H1 (cell line): ENCODE data around the gene IL32. TPM values are rescaled to one million over a fixed set of nuclear protein-coding genes. Genes with fewer than 3 reads are reported as not detected.
"Not testable (repeated sequence)": the region's sequence is repeated elsewhere in the genome, so short reads cannot be mapped to it uniquely, and the experiment has no call there.

Experiments used
- CTCF ChIA-PET: fragments of 300-600 bp; sonication (Branson Sonifier 250); formaldehyde crosslinking; loops from one replicate; lab custom pipeline; 2021; ENCODE audit not compliant: partially characterized antibody; lab: Charles Lee
- POLR2A ChIA-PET: fragments of 300-600 bp; sonication (Branson Sonifier 250); formaldehyde crosslinking; loops from one replicate; lab custom pipeline; 2021; ENCODE audit warnings: inconsistent platforms; ENCODE audit not compliant: partially characterized antibody; lab: Charles Lee
- DNase-seq, 2 experiments: peaks; one replicate each; pipeline versions ENCODE4 v3.0.0 to v3.0.0-alpha.2; 2010 to 2022; ENCODE audit warnings: low spot score in 2 of 2, low read depth in 1 of 2, mixed read lengths in 1 of 2
- FAIRE-seq: peaks from 2 replicates; lab custom pipeline; 2011; peaks lifted over from hg19 to GRCh38; lab: Jason Lieb, UNC
- H2AFZ ChIP-seq: 2 replicates; pipeline ENCODE4 v1.8.1; 2012; ENCODE audit warnings: low read length, inconsistent platforms
- H2AK5ac ChIP-seq: 2 replicates; pipeline ENCODE4 v1.6.1; 2013; ENCODE audit warnings: low read depth, low read length
- H2BK120ac ChIP-seq: replicated peaks from 2 replicates; pipeline ENCODE3; 2013; ENCODE audit warnings: low read depth, low read length, inconsistent platforms
- H2BK12ac ChIP-seq: 2 replicates; pipeline ENCODE4 v1.6.1; 2013; ENCODE audit warnings: low read depth, low read length
- H2BK15ac ChIP-seq: 2 replicates; pipeline ENCODE4 v1.6.1; 2013; ENCODE audit warnings: low read length
- H2BK20ac ChIP-seq: 2 replicates; pipeline ENCODE4 v1.6.1; 2013; ENCODE audit warnings: low read length
- H2BK5ac ChIP-seq: 2 replicates; pipeline ENCODE4 v1.6.1; 2013; ENCODE audit warnings: low read depth, low read length
- H3K14ac ChIP-seq: 2 replicates; pipeline ENCODE4 v1.6.1; 2013; ENCODE audit warnings: inconsistent platforms; ENCODE audit not compliant: insufficient read length
- H3K18ac ChIP-seq: 2 replicates; pipeline ENCODE4 v1.6.1; 2013; ENCODE audit warnings: low read length; ENCODE audit errors: extremely low read depth
- H3K23ac ChIP-seq: 2 replicates; pipeline ENCODE4 v1.6.1; 2013; ENCODE audit warnings: inconsistent platforms; ENCODE audit not compliant: insufficient read length
- H3K23me2 ChIP-seq: 2 replicates; pipeline ENCODE4 v1.6.1; 2013; ENCODE audit warnings: low read depth, low read length
- H3K27ac ChIP-seq: 2 replicates; pipeline ENCODE4 v1.6.1; 2011; ENCODE audit warnings: low read depth, low read length, inconsistent platforms
- H3K27me3 ChIP-seq, 4 experiments: replicated peaks in 1 of 4; 1 replicate in 1 of 4; 2 replicates in 3 of 4; pipeline versions ENCODE4 v1.6.1 to v1.8.1; 2011 to 2013; ENCODE audit warnings: low read length in 3 of 4, mild to moderate bottlenecking in 3 of 4, inconsistent platforms in 2 of 4, mixed read lengths in 2 of 4, moderate library complexity in 1 of 4; ENCODE audit not compliant: control insufficient read depth in 3 of 4, insufficient read depth in 3 of 4; ENCODE audit errors: extremely low read depth in 1 of 4
- H3K36me3 ChIP-seq, 4 experiments: 2 replicates each; pipeline versions ENCODE4 v1.6.1 to v1.8.1; 2011 to 2013; ENCODE audit warnings: mild to moderate bottlenecking in 4 of 4, low read length in 3 of 4, moderate library complexity in 2 of 4, control low read depth in 1 of 4, inconsistent platforms in 1 of 4; ENCODE audit not compliant: insufficient read depth in 4 of 4, control insufficient read depth in 2 of 4
- H3K4ac ChIP-seq: replicated peaks from 2 replicates; pipeline ENCODE3; 2013; ENCODE audit warnings: low read length, low read depth, mixed read lengths, inconsistent platforms; ENCODE audit not compliant: insufficient read length
- H3K4me1 ChIP-seq, 4 experiments: replicated peaks in 1 of 4; 1 replicate in 1 of 4; 2 replicates in 3 of 4; pipeline versions ENCODE4 v1.6.1 to v1.8.1; 2011 to 2013; ENCODE audit warnings: low read length in 3 of 4, inconsistent platforms in 2 of 4, mixed read lengths in 1 of 4; ENCODE audit not compliant: insufficient read depth in 4 of 4, control insufficient read depth in 3 of 4
- H3K4me2 ChIP-seq, 2 experiments: 2 replicates each; pipeline versions ENCODE4 v1.6.1 to v1.8.1; 2011 to 2013; ENCODE audit warnings: low read depth in 2 of 2, low read length in 2 of 2, control low read depth in 1 of 2, inconsistent platforms in 1 of 2, mild to moderate bottlenecking in 1 of 2; ENCODE audit not compliant: insufficient read depth in 1 of 2
- H3K4me3 ChIP-seq, 4 experiments: fragments of 200-600, 300-600 bp in 1 of 4; sonication (generic), shearing (Covaris generic), sonication (Bioruptor Twin) in 1 of 4; 2 replicates each; pipeline versions ENCODE4 v1.5.1 to v1.8.1; 2011 to 2016; ENCODE audit warnings: low read length in 4 of 4, low read depth in 3 of 4, control low read depth in 2 of 4, inconsistent platforms in 2 of 4, mild to moderate bottlenecking in 2 of 4, mixed read lengths in 1 of 4, moderate library complexity in 1 of 4; ENCODE audit not compliant: insufficient read depth in 2 of 4; ENCODE audit errors: extremely low read depth in 1 of 4
- H3K56ac ChIP-seq: replicated peaks from 2 replicates; pipeline ENCODE3; 2013; ENCODE audit warnings: low read depth, mild to moderate bottlenecking, mixed read lengths, low read length, inconsistent platforms; ENCODE audit not compliant: insufficient read length
- H3K79me1 ChIP-seq: 2 replicates; pipeline ENCODE4 v1.6.1; 2013; ENCODE audit warnings: low read depth, low read length, control low read depth
- H3K79me2 ChIP-seq, 2 experiments: 2 replicates each; pipeline versions ENCODE4 v1.6.1 to v1.8.1; 2012 to 2013; ENCODE audit warnings: low read length in 2 of 2, mild to moderate bottlenecking in 2 of 2, inconsistent platforms in 1 of 2; ENCODE audit not compliant: insufficient read depth in 2 of 2, control insufficient read depth in 1 of 2
- H3K9ac ChIP-seq, 4 experiments: replicated peaks in 1 of 4; 1 replicate in 1 of 4; 2 replicates in 3 of 4; pipeline versions ENCODE4 v1.6.1 to v1.8.1; 2011 to 2013; ENCODE audit warnings: low read depth in 3 of 4, low read length in 3 of 4, control low read depth in 2 of 4, mild to moderate bottlenecking in 2 of 4, moderate library complexity in 2 of 4, inconsistent platforms in 1 of 4; ENCODE audit errors: extremely low read depth in 1 of 4
- H3K9me3 ChIP-seq, 2 experiments: 2 replicates each; pipeline versions ENCODE4 v1.6.1 to v1.8.1; 2012 to 2013; ENCODE audit warnings: mild to moderate bottlenecking in 2 of 2, moderate library complexity in 2 of 2, control low read depth in 1 of 2, inconsistent platforms in 1 of 2, low read depth in 1 of 2, low read length in 1 of 2, mixed read lengths in 1 of 2; ENCODE audit not compliant: insufficient read depth in 2 of 2
- H4K20me1 ChIP-seq, 2 experiments: replicated peaks in 1 of 2; 2 replicates each; pipeline versions ENCODE3 to v1.8.1; 2011 to 2013; ENCODE audit warnings: inconsistent platforms in 2 of 2, low read length in 2 of 2, mild to moderate bottlenecking in 1 of 2; ENCODE audit not compliant: insufficient read depth in 2 of 2, control insufficient read depth in 1 of 2
- H4K5ac ChIP-seq: 2 replicates; pipeline ENCODE4 v1.6.1; 2013; ENCODE audit warnings: low read length, low read depth, mixed read lengths, inconsistent platforms; ENCODE audit not compliant: insufficient read length
- H4K8ac ChIP-seq: 2 replicates; pipeline ENCODE4 v1.8.0; 2013; ENCODE audit warnings: mild to moderate bottlenecking, moderate library complexity, low read length, inconsistent platforms; ENCODE audit not compliant: insufficient read depth; ENCODE audit errors: extremely low read depth
- H4K91ac ChIP-seq: replicated peaks from 2 replicates; pipeline ENCODE3; 2013; ENCODE audit warnings: low read length, mixed read lengths, inconsistent platforms; ENCODE audit not compliant: insufficient read length
- RAD21 ChIP-seq, 2 experiments: IDR thresholded peaks in 1 of 2; conservative IDR thresholded peaks in 1 of 2; 2 replicates each; pipeline ENCODE4 v1.6.1; 2011; ENCODE audit warnings: low read depth in 2 of 2, low read length in 2 of 2, improper control_type of control experiment in 1 of 2, inconsistent platforms in 1 of 2, mild to moderate bottlenecking in 1 of 2, moderate library complexity in 1 of 2
- WGBS, 2 experiments: shearing (Covaris generic) in 1 of 2; methylation state at CpG; one replicate each; pipeline versions ENCODE4 v1.1.6 to v1.1.7; 2013 to 2015; ENCODE audit warnings: low lambda C conversion rate in 2 of 2, mixed read lengths in 2 of 2, inconsistent platforms in 1 of 2, low coverage in 1 of 2, missing lambda C conversion rate in 1 of 2; ENCODE audit not compliant: insufficient replicate concordance in 2 of 2, insufficient coverage in 1 of 2, insufficient read length in 1 of 2; ENCODE audit errors: extremely low coverage in 1 of 2, missing lambda C conversion rate in 1 of 2; 5-methylcytosine and 5-hydroxymethylcytosine counted together
- polyA plus RNA-seq, 7 experiments: library from polyadenylated mRNA; depleted of rRNA in 3 of 7; stranded (reverse) in 5 of 7; unstranded in 2 of 7; fragments of >200 nt in 5 of 7; fragments of 200-250 nt in 2 of 7; gene quantifications; 1 replicate in 5 of 7; 2 replicates in 1 of 7; 4 replicates in 1 of 7; pipeline versions ENCODE4 v1.2.1 to v1.2.3, GENCODE V29; 2011 to 2013; ENCODE audit warnings: missing spikeins in 2 of 7, mixed read lengths in 2 of 7
- total RNA-seq: library from RNA; stranded (reverse); fragmentation: NEBNext Ultra II Directional; extraction: Animal tissue kit (Norgen Biotek cat#: 25700); gene quantifications from 2 replicates; pipeline ENCODE4 v1.2.1, GENCODE V29; 2021
- TF ChIP-seq, protein P1 (sequence below), 3 experiments: IDR thresholded peaks; 1 replicate in 2 of 3; 2 replicates in 1 of 3; pipeline versions ENCODE4 v1.5.1 to v1.6.1; 2011; ENCODE audit warnings: low read length in 3 of 3, mild to moderate bottlenecking in 3 of 3, inconsistent platforms in 2 of 3, low read depth in 1 of 3, moderate library complexity in 1 of 3; ENCODE audit not compliant: insufficient read depth in 1 of 3; ENCODE audit errors: control extremely low read depth in 1 of 3

The IL32 gene
- total and polyA plus RNA-seq, 2 of the 8 experiments (the other 6 are each of a cell fraction or from before 2014, with no cell fraction given): 2.7 to 5.0 TPM

DNA sequence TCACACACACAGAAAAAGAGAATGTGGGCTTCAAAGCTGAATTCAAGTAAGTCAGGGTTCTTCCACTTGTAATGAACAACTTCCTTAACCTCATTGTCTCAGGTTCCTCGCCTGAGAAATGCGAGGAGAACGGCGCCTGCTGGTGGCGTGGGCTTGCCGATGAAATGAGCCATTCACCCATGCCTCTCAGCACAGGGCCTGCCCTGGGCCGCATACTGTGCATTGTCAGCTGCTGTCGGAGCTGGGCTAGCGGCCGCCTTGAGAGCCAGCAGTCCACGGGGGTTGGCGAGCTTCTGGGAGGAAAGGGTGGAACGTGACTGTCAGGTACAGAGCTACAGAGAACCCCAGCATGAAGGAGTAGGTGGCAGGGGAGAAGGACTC, 12.1 kb upstream of the IL32 start:
- H3K18ac ChIP-seq, H2AFZ ChIP-seq, H4K91ac ChIP-seq, H4K5ac ChIP-seq, H4K8ac ChIP-seq, H2BK5ac ChIP-seq, H3K4me3 ChIP-seq, H2BK12ac ChIP-seq, H2BK120ac ChIP-seq, H3K36me3 ChIP-seq, H3K14ac ChIP-seq, H3K27me3 ChIP-seq, H3K4me1 ChIP-seq, H3K23ac ChIP-seq, H3K56ac ChIP-seq, H2AK5ac ChIP-seq, H2BK20ac ChIP-seq, H3K4me2 ChIP-seq, POLR2A ChIA-PET, H3K27ac ChIP-seq, H3K9ac ChIP-seq, H3K79me1 ChIP-seq, H3K9me3 ChIP-seq, H3K4ac ChIP-seq, DNase-seq, H3K79me2 ChIP-seq, H3K23me2 ChIP-seq, H2BK15ac ChIP-seq: not testable (repeated sequence)
- peaks cover 7 to 22% of the 10 kb centered on the region in 2 experiments for H4K20me1 ChIP-seq
- CTCF ChIA-PET: interaction anchor here (7.4 kb wide), 1 partner anchor 22 kb away, joined by 117 read pairs; no protein-coding TSS in a partner anchor
- TF ChIP-seq, protein P1, sequence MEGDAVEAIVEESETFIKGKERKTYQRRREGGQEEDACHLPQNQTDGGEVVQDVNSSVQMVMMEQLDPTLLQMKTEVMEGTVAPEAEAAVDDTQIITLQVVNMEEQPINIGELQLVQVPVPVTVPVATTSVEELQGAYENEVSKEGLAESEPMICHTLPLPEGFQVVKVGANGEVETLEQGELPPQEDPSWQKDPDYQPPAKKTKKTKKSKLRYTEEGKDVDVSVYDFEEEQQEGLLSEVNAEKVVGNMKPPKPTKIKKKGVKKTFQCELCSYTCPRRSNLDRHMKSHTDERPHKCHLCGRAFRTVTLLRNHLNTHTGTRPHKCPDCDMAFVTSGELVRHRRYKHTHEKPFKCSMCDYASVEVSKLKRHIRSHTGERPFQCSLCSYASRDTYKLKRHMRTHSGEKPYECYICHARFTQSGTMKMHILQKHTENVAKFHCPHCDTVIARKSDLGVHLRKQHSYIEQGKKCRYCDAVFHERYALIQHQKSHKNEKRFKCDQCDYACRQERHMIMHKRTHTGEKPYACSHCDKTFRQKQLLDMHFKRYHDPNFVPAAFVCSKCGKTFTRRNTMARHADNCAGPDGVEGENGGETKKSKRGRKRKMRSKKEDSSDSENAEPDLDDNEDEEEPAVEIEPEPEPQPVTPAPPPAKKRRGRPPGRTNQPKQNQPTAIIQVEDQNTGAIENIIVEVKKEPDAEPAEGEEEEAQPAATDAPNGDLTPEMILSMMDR (IDR thresholded peaks at IDR 0.05; ENCODE audit: control extremely low read depth in 1 of 3, insufficient read depth in 1 of 3, low read depth in 1 of 3, low read length in 3 of 3): peak in 2 of 3 experiments; percentile 19 to 34; a peak in 3 of 4 replicates
- TF ChIP-seq RAD21 (IDR thresholded peaks at IDR 0.05 in 1 of 2, conservative IDR thresholded peaks at IDR 0.05 in 1 of 2; ENCODE audit: low read depth in 2 of 2, low read length in 2 of 2): peak; percentile 7 to 15; a peak in 3 of 4 replicates
- FAIRE-seq: peak; percentile 94
- WGBS, 2 experiments: 88% methylated on average over 10 of the region's 13 CpGs; no CpG with 5 or more reads in 1 of the 2 experiments
